Stimulated activated CD8-positive, alpha-beta memory T cell treated with anti-CD3 and anti-CD28 coated beads, Interleukin-15, amount 100 ng/mL, for 4 hours (primary cell): ENCODE measurements around the gene USF3.

Experiments used
- DNase-seq, 2 donors: peaks; one replicate each; pipeline ENCODE4 v3.0.0-alpha.2; 2020; ENCODE audit warnings: low read depth in 2 of 2

USF3 gene, protein sequence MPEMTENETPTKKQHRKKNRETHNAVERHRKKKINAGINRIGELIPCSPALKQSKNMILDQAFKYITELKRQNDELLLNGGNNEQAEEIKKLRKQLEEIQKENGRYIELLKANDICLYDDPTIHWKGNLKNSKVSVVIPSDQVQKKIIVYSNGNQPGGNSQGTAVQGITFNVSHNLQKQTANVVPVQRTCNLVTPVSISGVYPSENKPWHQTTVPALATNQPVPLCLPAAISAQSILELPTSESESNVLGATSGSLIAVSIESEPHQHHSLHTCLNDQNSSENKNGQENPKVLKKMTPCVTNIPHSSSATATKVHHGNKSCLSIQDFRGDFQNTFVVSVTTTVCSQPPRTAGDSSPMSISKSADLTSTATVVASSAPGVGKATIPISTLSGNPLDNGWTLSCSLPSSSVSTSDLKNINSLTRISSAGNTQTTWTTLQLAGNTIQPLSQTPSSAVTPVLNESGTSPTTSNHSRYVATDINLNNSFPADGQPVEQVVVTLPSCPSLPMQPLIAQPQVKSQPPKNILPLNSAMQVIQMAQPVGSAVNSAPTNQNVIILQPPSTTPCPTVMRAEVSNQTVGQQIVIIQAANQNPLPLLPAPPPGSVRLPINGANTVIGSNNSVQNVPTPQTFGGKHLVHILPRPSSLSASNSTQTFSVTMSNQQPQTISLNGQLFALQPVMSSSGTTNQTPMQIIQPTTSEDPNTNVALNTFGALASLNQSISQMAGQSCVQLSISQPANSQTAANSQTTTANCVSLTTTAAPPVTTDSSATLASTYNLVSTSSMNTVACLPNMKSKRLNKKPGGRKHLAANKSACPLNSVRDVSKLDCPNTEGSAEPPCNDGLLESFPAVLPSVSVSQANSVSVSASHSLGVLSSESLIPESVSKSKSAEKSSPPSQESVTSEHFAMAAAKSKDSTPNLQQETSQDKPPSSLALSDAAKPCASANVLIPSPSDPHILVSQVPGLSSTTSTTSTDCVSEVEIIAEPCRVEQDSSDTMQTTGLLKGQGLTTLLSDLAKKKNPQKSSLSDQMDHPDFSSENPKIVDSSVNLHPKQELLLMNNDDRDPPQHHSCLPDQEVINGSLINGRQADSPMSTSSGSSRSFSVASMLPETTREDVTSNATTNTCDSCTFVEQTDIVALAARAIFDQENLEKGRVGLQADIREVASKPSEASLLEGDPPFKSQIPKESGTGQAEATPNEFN (N-terminal part only)

DNA sequence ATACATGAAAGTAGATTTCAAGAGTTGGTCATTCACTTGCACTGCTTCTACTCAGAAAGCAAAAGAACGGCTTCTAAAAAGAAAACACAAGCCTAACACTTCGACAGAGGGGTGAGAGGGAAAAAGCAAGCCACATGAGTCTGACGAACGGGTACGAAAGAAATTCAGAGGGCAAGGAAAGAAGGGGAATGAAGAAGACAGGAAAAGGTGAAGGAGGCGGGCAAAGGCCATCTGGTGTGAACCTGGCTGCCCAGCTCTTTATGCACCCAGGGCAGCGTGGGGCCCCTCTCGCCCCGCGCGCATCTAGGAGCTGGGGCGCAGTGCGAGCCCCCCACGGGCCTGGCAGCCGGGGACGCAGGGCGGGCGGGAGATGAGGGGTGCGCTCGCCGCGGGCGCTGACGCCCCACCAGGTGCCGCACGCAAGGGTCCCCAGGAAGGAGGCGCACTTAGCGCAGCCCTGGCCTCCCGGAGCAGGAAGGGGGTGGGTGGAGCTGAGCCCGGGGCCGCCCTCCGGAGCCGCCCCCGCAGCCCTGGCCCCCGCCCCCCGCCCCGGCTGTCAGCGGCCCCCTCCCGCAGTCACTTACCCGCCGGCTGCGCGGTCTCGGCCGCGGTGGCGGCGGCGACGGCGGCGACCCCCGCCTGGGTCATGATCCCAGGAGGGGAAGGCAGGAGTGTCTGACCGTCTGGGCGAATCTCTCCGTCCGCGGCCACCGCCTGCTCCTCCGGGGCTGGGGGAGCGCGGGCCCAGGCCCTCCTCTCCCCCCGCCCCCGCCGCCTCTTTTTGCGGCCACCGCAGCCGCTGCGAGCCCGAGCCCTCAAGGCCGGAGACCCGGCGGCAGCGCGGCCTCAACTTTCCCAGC is at the start of gene USF3:
USF3 (minus strand) TSS at position 857 of the 860 bp plus-strand sequence. CDS start 21,764 bp downstream, outside the sequence.
- peak; percentile 67 to 72 for DNase-seq

- peak; percentile 89 to 93 for DNase-seq
Measured at GRCh38 chr3:113745756-113746547, 49.5 kb upstream of the USF3 start, which contains the start of gene NAA50. NAA50 (minus strand) TSS chr3:113746249; CDS start chr3:113745949, 300 bp downstream.

GRCh38 chr3:113744941-113745755 is 48.7 kb upstream of the USF3 start:
- peak; percentile 54 to 74 for DNase-seq

- DNase-seq: no peak
Measured at GRCh38 chr3:113743006-113743630, 46.7 kb upstream of the USF3 start.

DNA sequence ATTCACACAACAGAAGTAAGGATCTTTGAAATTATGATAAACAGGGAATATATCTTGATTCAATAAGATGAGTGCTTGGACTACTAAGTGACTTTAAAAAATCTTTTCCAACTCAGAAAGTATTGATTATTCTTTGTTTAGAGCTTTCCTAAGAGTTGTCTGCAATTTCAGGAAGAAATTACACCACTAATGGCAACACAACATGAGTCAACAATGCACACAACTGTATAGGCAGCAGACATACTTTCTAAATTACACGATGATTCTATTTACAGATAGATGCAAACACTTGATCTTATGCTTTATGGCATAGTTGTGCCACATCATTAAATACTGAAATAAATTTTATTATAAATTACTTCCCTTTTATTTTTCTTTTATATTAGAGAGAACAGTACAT is 45.2 kb upstream of the USF3 start:
- no peak for DNase-seq

- DNase-seq: no peak
Measured at GRCh38 chr3:113741086-113741485, 44.6 kb upstream of the USF3 start.

DNA sequence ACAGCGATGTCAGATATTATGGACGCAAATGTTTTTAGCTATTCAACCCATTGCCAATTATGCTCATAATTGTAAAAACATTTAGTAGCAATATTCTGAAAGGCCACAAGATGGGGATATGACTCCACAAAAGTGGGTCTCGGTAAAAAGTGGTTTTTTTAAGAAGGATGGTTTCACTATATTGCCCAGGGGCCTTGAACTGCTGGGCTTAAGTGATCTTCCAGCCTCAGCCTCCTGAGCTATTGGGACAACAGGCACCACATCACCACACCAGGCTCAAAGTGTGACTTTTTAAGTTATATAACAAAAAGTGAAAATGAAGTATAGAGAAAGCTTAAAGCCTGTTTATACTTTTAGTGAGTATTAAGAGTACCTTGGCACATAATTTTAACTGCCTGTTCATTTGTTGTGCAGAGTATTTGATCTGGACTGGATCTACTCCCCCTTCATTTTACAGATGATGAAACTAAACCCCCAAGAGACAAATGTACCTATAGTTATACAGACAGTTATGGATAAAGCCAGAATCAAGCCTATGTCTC is 40.2 kb upstream of the USF3 start:
- no peak for DNase-seq

DNA sequence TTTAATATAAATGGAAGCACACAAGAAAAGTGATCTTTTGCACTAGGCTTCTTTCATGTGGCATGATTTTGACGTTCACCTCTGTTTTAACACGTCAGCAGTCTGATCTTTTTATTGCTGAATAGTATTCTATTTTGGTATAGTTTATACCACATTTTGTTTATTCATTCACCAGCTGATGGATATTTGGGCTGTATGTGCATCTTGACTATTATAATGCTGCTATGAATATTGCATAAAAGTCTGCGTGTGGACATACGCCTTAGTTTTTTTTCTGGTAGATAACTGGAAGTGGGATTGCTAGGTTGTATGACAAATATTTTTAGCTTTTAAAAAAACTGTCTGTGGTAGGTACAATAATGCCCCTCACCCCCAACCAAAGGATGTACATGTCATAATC is 35.3 kb upstream of the USF3 start:
- no peak for DNase-seq

DNA sequence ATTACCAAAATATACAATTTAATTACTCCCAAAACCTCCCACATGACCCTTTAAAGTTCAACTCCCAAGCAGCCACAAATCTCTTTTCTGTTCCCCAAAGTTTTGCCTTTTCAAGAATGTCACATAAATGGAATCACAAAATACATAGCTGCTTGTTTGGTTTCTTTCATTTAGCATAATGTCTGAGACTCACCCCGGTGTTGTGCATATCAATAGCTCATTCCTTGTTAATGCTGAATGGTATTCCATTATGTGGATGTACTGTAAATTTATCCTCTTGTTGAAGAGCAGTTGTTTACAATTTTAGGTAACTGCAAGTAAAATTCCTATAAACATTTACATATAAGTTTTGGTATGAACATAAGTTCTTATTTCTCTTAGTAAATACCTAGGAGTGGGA is 34.1 kb upstream of the USF3 start:
- no peak for DNase-seq

DNA sequence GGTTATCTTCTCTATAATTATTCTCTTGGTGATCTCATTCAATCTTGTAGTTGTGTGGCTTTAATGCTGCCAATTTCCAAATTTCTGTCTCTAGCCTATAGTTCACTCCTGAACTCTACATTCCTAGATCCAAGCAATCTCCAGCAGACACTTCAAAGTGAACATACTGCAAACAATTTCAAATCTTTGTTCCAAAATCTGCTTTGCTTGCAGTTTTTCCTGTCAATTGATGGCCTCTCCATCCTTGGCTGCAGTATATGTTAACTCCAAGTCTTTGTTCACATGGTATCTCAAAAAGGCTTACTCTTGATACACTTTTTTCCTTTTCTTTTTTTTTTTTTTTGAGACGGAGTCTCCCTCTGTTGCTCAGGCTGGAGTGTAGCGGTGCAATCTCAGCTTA is 32.2 kb upstream of the USF3 start:
- DNase-seq: no peak

- no peak for DNase-seq
Measured at GRCh38 chr3:113721636-113722035, 25.2 kb upstream of the USF3 start.

DNA sequence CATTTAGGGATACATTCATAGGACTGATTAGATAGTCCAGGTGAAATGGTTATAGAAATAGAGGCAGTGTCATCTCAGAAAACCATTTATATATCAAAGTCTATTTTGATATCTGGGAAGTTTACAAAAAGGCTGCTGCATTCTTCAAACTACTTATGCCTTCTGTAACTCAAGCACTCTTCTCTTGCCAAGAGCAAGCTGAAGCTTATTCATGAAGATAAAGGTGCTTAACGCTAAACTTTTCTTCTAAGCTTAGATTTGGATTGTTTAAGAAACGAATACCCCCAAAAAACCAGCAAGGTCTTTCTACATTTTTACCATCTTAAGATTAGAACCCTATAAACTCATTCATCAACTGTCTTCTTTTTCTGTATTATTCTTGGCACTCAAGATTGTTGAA is 23.3 kb upstream of the USF3 start:
- no peak for DNase-seq

GRCh38 chr3:113719294-113719693 is 22.9 kb upstream of the USF3 start:
- DNase-seq: no peak

- DNase-seq: no peak
Measured at GRCh38 chr3:113717818-113718217, 21.4 kb upstream of the USF3 start.

- no peak for DNase-seq
Measured at GRCh38 chr3:113717308-113717707, 20.9 kb upstream of the USF3 start.

- DNase-seq: no peak
Measured at GRCh38 chr3:113714702-113715101, 18.3 kb upstream of the USF3 start.

DNA sequence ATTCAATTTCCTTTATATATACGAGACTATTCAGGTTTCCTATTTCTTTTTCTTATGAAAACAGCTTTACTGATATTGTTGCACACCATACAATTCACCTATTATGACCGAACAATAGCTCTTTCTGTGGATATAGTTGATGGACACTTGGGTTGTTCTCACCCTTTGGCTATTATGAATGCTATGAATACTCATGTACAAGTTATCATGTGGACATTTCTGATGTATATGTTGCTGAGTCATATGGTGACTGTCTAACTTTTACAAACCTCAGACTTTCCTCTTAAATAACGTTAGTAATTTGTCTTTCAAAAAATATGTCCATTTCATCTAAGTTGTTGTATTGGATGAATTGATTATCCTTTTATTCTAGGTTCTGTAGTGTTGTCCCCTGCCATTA is 15.7 kb upstream of the USF3 start:
- DNase-seq: no peak

- no peak for DNase-seq
Measured at GRCh38 chr3:113707835-113708234, 11.4 kb upstream of the USF3 start.

DNA sequence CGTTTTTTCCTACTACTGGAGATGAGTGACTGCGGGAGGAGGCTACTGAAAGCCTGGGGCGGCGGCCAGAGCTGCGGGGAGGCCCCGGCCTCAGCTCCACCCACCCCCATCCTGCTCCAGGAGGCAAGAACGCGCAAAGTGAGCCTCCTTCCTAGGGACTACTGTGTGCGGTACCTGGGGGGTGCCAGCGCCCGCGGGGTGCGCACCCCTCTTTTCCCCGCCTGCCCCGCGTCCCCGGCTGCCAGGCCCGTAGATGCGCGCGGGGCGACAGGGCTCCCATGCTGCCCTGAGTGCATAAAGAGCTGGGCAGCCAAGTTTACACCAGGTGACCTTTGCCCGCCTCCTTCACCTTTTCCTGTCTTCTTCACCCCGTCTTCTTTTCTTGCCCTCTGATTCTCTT is 2.5 kb upstream of the USF3 start:
- DNase-seq: no peak
